SU-DHL-6 (cell line): ENCODE results near the gene GFPT2.

Source experiments
- H2AFZ ChIP-seq: fragments of 200-600 bp; sonication (generic); 2 replicates; pipeline ENCODE4 v1.6.1; 2014; ENCODE audit warnings: low read depth, mild to moderate bottlenecking, moderate library complexity, mixed read lengths, antibody characterized with exemption, low read length; ENCODE audit not compliant: severe bottlenecking
- H3F3A ChIP-seq: fragments of 200-600 bp; shearing (Covaris generic); 2 replicates; pipeline ENCODE4 v1.6.0; 2016; ENCODE audit warnings: antibody characterized with exemption, mild to moderate bottlenecking; ENCODE audit not compliant: insufficient read depth
- H3K27ac ChIP-seq: fragments of 200-600 bp; sonication (generic); 2 replicates; pipeline ENCODE4 v1.5.1; 2016; ENCODE audit warnings: low read depth, mild to moderate bottlenecking, low read length, moderate library complexity, mixed read lengths
- H3K27me3 ChIP-seq: fragments of 200-600 bp; sonication (generic), shearing (Covaris generic); 2 replicates; pipeline ENCODE4 v1.6.0; 2014; ENCODE audit warnings: mild to moderate bottlenecking, low read length
- H3K36me3 ChIP-seq: fragments of 200-600 bp; sonication (generic); 2 replicates; pipeline ENCODE4 v1.6.1; 2014; ENCODE audit warnings: mild to moderate bottlenecking, low read length, mixed read lengths
- H3K4me2 ChIP-seq: fragments of 300-600, 200-600 bp; shearing (Covaris generic), sonication (generic); 2 replicates; pipeline ENCODE4 v1.6.0; 2014; ENCODE audit warnings: low read length, low read depth, mild to moderate bottlenecking; ENCODE audit not compliant: poor library complexity, severe bottlenecking
- H3K4me3 ChIP-seq: fragments of 200-600 bp; sonication (generic); 2 replicates; pipeline ENCODE4 v1.5.1; 2014; ENCODE audit warnings: antibody characterized with exemption, low read length, mild to moderate bottlenecking, mixed read lengths; ENCODE audit not compliant: insufficient read depth, poor library complexity, severe bottlenecking
- H3K79me2 ChIP-seq: fragments of 200-600 bp; sonication (generic); 2 replicates; pipeline ENCODE4 v1.6.1; 2014; ENCODE audit warnings: mild to moderate bottlenecking, low read length, moderate library complexity; ENCODE audit not compliant: insufficient read depth
- H3K9ac ChIP-seq: fragments of 200-600 bp; sonication (generic); 2 replicates; pipeline ENCODE4 v1.7.0; 2014; ENCODE audit warnings: mild to moderate bottlenecking, low read length
- H3K9me2 ChIP-seq: fragments of 200-600 bp; sonication (generic); replicated peaks from 2 replicates; pipeline ENCODE4 v1.6.1; 2014; ENCODE audit warnings: low read length; ENCODE audit not compliant: insufficient read depth
- H3K9me3 ChIP-seq: fragments of 200-600 bp; sonication (generic); 2 replicates; pipeline ENCODE4 v1.6.1; 2014; ENCODE audit warnings: low read length, mixed read lengths; ENCODE audit not compliant: insufficient read depth
- H4K20me1 ChIP-seq: fragments of 200-600 bp; sonication (generic); 2 replicates; pipeline ENCODE4 v1.6.1; 2014; ENCODE audit warnings: low read depth, mild to moderate bottlenecking, antibody characterized with exemption, low read length, moderate library complexity, mixed read lengths
- EZH2phosphoT487 ChIP-seq: fragments of 200-600 bp; sonication (generic), shearing (Covaris generic); conservative IDR thresholded peaks from 2 replicates; pipeline ENCODE4 v1.6.1; 2018; ENCODE audit warnings: mild to moderate bottlenecking, antibody characterized with exemption, low read length, moderate library complexity, mixed read lengths
- TF ChIP-seq, protein P1 (sequence below): fragments of 200-600 bp; sonication (generic); IDR thresholded peaks from one replicate; pipeline ENCODE4 v1.5.1; 2017; ENCODE audit warnings: antibody characterized with exemption, mild to moderate bottlenecking, low read length, moderate library complexity; ENCODE audit not compliant: insufficient read depth, poor library complexity, severe bottlenecking

GFPT2 gene

DNA sequence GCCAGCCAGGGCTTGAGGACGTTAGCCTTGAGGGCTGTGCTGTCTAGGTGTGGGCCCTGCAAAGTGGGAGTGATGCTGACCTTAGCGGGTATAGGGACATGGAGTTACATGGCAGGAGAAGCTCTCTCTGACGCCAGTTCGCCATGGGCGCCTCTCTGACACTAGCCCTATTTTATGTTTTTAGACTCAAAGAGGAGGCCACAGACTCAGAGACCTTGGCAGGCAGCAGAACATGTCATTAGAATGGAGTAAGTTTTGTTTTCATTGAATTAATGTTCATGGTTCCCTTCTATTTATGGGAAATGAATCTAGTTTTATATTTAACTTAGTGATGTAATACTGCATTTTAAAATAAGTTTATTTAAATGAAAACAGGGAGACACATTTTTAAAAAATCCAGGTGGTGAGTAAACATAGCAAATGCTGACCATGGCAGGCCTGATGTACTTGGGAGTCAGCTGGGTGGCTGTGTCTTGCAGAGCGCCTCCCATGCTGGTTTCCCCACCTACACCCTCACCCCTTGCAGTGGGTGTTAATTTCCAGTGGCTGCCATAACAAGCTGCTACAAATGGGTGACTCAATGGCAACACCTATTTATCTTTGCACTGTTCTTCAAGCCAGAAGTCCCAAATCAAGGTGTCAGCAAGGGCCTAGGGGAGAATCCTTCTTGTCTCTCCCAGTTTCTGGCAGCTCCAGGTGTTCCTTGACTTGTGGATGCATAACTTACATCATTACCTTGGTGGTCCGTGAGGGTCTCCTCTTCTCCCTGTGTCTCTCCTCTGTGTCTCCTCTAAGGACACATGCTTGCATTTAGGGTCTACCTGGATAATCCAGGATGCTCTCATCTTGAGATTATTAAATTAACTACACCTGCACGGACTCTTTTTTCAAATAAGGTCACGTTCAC is 25.6 kb upstream of the GFPT2 start:
- H3K4me2 ChIP-seq = no peak overlapping the region
- no peaks in the 10 kb centered on the region for H4K20me1 ChIP-seq
- no peaks in the 10 kb centered on the region for H3K9me2 ChIP-seq
- TF ChIP-seq, protein P1, sequence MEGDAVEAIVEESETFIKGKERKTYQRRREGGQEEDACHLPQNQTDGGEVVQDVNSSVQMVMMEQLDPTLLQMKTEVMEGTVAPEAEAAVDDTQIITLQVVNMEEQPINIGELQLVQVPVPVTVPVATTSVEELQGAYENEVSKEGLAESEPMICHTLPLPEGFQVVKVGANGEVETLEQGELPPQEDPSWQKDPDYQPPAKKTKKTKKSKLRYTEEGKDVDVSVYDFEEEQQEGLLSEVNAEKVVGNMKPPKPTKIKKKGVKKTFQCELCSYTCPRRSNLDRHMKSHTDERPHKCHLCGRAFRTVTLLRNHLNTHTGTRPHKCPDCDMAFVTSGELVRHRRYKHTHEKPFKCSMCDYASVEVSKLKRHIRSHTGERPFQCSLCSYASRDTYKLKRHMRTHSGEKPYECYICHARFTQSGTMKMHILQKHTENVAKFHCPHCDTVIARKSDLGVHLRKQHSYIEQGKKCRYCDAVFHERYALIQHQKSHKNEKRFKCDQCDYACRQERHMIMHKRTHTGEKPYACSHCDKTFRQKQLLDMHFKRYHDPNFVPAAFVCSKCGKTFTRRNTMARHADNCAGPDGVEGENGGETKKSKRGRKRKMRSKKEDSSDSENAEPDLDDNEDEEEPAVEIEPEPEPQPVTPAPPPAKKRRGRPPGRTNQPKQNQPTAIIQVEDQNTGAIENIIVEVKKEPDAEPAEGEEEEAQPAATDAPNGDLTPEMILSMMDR = no peak
- H3K79me2 ChIP-seq = no peaks in the 10 kb centered on the region
- no peaks in the 10 kb centered on the region for H3K9me3 ChIP-seq
- no peak overlapping the region for H3K4me3 ChIP-seq
- H3F3A ChIP-seq = no peaks in the 10 kb centered on the region
- H3K27ac ChIP-seq = no peak overlapping the region
- no peaks in the 10 kb centered on the region for H3K36me3 ChIP-seq
- no peak overlapping the region for H3K9ac ChIP-seq
- H2AFZ ChIP-seq = no peak overlapping the region
- no peaks in the 10 kb centered on the region for H3K27me3 ChIP-seq

DNA sequence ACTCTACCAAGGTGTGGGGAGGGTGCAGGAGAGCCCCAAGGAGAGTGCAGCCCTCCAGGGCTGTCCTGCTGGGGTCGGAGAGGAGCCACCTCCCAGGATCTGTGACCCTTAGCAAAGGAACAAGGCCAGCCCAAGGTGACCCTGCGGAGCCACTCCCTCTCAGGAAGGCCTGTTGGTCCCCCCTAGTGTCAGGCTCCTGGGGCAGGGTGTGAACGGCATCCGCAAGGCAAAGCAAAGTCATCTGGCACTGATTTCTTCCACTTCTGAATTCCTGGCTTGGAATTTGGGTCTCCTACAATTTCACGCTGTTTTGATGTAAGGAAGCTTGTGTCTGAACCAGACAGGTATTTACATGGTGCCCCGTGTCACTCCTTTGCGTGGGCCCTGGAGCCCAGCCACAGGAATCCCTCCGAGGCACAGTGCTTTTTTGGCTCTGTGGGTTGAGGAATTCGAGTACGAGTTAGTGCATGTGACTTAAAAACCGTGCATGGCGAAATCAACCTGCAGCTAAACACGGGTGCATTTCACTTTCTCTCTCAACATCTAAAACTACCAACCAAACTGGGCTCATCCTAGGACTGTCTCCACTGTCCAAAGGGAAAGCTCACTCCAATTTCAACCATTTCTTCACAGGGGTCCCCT is 24.5 kb upstream of the GFPT2 start:
- Histone ChIP-seq H3F3A (no peaks in the 10 kb centered on the region), H3K9me3 (no peaks in the 10 kb centered on the region), H3K27me3 (no peaks in the 10 kb centered on the region), H3K9ac (no peak overlapping the region), H3K79me2 (no peaks in the 10 kb centered on the region), H2AFZ (no peak overlapping the region), H3K27ac (no peak overlapping the region), H4K20me1 (no peaks in the 10 kb centered on the region), H3K4me3 (no peak overlapping the region), H3K4me2 (no peak overlapping the region), H3K36me3 (no peaks in the 10 kb centered on the region), H3K9me2 (no peaks in the 10 kb centered on the region)
- no peak for TF ChIP-seq EZH2phosphoT487
- TF ChIP-seq, protein P1 = no peak

DNA sequence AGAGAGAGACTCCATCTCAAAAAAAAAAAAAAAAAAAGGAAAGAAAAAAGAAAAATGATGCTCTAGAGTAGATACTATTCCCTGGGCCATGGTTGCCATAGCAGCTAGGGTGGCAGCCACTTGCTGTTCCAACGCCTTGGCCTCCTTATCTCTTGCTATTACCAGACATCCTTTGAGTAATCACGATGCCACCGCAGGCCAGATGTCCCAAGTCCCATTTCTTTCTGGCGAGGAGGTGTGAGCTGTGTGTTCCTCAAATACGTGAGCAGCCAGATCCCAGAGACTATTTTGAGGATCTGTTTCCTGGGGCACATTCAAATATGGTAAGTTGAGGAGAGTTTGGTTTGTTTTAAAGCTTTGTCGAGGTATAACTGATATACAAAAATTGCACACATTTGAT is 23.4 kb upstream of the GFPT2 start:
- H3K27ac ChIP-seq = no peak overlapping the region
- no peak for TF ChIP-seq EZH2phosphoT487
- TF ChIP-seq, protein P1 = no peak
- no peaks in the 10 kb centered on the region for H3K36me3 ChIP-seq
- no peaks in the 10 kb centered on the region for H4K20me1 ChIP-seq
- H3F3A ChIP-seq = no peaks in the 10 kb centered on the region
- no peak overlapping the region for H3K4me2 ChIP-seq
- no peak overlapping the region for H2AFZ ChIP-seq
- H3K4me3 ChIP-seq = no peak overlapping the region
- H3K9me2 ChIP-seq = no peaks in the 10 kb centered on the region
- H3K9ac ChIP-seq = no peak overlapping the region
- H3K27me3 ChIP-seq = no peaks in the 10 kb centered on the region
- H3K9me3 ChIP-seq = no peaks in the 10 kb centered on the region
- no peaks in the 10 kb centered on the region for H3K79me2 ChIP-seq
